ENCODE measurements around the gene FOXQ1.
"Not testable (repeated sequence)": the region's sequence is repeated elsewhere in the genome, so short reads cannot be mapped to it uniquely, and the experiment has no call there.

FOXQ1 gene

DNA sequence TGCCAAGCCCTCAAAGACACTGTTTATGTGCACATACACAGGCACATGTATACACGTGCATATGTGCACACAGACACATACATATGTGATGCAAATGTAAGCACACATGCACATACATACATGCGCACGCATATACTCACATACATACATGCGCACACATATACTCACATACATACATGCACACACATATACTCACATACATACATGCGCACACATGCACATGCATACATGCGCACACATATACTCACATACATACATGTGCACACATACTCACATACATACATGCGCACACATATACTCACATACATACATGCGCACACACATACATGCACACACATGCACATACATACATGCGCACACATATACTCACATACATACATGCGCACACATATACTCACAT is 20.5 kb upstream of the FOXQ1 start:
- no peak for DNase-seq

DNA sequence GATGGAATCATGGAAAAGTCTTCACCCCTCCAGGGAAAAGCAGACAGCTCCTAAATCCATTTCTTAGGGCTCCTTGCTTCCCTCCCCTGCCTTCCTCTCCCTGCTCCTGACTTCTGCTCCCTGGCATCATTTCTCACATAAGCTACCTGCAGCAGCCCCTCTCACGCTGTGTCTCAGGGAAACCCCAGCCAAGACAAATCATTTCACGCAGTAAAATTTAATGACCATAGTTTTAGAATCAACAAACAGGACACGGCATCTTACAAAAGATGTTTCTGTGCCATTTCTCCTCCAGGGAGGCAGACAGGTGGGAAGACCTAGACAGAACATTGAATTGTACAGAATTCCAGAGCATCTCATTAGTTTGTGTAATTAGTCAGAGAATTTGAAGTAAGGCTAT is 16.5 kb upstream of the FOXQ1 start:
- DNase-seq = no peak

DNA sequence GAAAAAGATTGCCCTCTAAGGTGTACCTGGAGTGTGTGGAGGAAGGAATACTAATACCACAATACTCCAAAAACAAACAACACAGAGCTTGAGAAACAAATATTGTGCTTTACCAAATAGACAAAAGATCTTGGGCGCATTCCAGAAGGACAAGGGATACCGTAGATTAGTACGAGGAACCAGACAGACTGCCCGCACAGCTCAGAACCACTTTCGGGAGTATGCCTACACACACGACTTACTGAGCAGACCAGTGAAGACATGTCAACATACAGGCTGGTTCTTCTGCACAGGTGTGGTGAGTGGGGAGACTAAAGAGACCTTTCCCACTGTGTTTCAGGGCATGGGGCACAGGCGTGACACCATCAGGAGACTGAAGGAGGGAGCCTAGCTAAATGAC is 15.8 kb upstream of the FOXQ1 start:
- DNase-seq = no peak

DNA sequence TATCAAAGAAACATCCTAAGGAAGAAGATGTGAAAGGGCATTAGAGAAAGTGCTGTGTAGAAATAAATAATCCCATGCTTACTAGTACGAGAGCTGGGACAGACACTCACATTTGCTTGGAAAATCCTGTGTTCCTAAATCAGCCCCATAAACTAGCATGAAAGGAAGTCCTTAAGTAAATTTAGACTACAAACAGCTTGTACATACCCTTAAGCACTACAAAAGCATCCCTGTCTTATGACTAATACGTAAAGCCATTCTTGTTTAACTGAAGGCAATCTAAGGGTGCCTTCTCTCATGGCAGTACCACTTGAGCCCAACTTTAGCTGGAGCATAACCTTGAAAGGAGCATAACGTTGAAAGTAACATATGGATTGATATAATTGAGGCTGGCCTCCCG is 15.4 kb upstream of the FOXQ1 start:
- no peak for DNase-seq

DNA sequence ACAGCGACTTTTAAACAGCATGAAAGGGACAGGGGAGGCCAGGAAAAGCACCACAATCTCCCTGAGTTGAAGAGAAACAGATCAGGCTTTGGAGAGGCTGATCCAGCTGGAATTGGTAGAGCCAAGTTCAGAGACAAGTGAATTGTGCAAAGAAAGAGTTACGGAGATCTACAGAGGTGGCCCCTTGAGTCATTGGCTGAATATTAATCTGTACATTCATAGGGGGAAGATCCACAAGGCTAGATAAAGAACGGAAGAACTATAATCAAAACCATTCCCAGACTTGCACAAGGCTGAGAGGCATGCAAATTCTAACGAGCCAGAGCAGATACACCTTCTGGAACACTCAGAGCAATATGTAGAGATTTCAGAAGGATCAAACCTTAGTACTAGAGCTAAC is 14.2 kb upstream of the FOXQ1 start:
- no peak for DNase-seq

DNA sequence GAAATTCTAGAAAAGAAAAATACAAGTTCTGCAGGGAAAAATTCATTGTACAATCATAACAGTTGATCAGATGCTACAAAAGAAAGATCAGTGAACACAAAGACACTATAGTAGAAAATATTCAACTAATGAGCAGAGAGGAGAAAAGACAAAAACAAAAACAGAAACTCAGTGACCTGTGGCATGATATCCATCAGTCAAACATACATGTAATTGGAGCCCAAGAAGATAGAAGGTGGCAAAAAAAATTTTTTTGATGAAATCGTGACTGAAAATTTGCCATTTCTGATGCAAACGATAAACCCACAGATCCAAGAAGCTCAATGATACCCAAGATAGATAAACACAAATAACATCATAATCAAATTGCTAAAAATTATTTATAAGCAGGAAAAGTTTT is 13.1 kb upstream of the FOXQ1 start:
- no peak for DNase-seq

DNA sequence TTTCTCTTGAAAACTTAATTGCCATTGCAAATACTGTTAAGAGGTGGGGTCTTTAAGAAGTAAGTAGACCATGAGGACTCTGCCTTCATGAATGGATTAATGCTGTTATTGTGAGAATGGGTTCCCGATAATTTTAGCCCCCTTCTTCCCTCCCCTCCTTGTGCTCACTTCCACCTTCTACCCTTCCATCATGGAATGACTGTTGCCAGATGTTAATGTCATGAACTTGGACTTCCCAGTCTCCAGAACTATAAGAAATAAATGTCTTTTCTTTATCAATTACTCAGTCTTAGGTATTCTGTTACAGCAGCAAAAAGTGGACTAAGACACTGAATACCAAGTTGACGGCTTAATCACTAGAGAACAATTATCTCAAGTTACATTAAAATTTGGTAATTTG is 5.8 kb upstream of the FOXQ1 start:
- DNase-seq = no peak

DNA sequence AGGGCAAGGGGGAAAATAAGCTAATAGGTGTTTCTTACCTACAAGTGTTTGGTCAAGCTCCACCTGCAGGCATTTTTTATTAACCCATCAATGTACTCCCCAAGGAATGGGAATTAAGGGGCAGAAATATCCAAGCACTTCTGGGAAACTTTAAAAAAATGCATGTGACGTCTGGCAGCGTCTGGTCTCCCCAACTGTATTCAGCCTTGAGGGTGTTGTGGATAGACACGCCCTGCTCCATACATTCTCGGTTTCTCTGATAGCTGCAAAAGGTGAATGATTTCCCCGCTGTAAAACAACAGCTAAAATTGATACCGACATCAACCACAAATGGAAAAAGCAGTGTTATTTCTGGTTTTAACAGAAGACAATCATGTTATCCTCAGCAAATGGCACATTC is 2.5 kb upstream of the FOXQ1 start:
- DNase-seq = no peak

DNA sequence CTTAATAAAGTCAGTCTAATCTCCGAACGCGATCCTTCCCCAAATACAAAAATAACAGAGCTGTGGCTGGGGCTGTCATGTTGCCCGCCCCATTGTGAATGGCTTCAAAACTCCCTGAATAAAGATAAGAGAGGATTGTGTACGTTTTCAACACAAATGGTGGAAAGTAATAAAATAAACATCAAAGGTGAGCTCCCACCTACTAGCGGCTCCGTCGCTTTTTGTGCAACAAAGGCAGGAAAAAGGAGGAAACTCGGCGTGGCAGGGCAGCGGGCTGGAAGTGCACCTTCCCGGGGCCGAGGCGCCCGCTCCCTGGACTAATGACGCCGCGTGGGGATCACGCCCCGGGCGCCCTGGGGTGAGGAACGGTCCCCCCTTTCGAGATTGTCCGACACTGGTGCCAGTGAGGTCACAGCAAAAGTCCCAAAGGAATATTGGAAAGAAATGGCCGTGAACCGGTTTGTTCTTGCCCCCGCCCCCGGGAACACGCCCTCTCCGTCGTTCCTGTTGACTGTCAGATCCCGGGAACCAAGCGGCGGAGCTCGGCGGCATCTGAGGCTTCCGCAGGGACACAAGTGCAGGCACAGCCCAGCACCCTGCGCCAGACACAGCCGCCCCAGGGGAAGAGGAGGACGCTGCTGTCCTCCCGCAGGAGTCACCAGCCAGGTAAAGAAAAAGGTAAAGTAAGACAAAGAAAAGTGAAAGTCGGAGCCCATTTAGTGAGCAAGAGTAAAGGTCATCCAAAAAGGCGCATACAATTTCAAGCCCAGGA is 1.1 kb upstream of the FOXQ1 start:
- DNase-seq = no peak

DNA sequence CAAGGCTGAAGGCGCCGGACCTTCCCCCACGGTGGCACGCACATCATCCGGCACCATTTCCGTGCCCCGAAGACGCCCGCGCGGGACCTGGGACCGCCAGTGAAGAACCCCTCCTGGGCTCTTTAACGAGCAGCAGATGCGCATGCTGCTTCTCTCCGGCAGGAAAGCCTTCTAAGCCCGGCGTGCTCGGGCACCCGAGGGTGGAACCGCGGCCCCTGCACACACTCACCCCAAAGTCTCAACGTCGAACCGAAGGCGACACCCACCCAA is 240 bp downstream of the FOXQ1 start:
- no peak for DNase-seq

DNA sequence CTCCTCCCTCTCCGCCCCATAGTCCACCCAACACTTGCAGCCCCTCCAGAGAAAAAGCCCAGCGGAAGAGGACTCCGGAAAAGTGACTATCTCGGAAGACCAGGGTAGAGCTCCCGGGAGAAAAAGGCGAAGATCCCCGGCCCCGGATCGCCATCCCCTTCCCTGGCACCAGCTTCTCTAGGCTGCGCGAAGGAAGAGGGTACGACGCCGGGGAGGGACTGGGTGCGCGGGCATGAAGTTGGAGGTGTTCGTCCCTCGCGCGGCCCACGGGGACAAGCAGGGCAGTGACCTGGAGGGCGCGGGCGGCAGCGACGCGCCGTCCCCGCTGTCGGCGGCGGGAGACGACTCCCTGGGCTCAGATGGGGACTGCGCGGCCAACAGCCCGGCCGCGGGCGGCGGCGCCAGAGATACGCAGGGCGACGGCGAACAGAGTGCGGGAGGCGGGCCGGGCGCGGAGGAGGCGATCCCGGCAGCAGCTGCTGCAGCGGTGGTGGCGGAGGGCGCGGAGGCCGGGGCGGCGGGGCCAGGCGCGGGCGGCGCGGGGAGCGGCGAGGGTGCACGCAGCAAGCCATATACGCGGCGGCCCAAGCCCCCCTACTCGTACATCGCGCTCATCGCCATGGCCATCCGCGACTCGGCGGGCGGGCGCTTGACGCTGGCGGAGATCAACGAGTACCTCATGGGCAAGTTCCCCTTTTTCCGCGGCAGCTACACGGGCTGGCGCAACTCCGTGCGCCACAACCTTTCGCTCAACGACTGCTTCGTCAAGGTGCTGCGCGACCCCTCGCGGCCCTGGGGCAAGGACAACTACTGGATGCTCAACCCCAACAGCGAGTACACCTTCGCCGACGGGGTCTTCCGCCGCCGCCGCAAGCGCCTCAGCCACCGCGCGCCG is 822 bp downstream of the FOXQ1 start:
- DNase-seq = no peak

DNA sequence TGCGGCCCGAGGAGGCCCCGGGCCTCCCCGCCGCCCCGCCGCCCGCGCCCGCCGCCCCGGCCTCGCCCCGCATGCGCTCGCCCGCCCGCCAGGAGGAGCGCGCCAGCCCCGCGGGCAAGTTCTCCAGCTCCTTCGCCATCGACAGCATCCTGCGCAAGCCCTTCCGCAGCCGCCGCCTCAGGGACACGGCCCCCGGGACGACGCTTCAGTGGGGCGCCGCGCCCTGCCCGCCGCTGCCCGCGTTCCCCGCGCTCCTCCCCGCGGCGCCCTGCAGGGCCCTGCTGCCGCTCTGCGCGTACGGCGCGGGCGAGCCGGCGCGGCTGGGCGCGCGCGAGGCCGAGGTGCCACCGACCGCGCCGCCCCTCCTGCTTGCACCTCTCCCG is 1.5 kb downstream of the FOXQ1 start:
- no peak for DNase-seq

DNA sequence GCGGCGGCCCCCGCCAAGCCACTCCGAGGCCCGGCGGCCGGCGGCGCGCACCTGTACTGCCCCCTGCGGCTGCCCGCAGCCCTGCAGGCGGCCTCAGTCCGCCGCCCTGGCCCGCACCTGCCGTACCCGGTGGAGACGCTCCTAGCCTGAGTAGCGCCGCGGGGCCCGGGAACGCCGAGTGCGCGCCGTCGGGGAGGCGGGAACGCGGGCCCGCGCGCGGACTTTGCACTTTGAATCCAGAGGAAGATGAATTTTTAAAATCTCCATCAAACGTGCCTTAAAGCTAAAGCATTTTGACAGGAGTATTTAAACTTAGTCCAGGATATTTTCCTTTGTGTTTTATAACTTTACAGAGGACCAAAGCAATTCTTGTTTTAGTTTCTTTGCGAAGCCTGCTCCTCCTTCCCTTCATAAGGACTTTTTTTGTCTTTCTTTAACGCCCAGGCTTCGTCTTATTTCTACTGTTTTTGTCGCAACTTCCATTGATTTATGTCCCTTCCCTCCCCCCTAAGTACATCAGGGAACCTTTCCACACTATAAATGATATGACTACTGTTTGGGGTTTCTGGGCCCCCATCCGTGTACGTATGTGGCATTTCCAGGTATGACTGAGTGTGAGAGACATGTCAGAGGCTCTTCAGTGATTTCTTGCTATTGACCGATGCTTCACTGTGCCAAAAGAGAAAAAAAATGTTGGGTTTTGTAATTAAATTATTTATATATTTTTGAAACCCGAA is 2.0 kb downstream of the FOXQ1 start:
- DNase-seq = no peak

DNA sequence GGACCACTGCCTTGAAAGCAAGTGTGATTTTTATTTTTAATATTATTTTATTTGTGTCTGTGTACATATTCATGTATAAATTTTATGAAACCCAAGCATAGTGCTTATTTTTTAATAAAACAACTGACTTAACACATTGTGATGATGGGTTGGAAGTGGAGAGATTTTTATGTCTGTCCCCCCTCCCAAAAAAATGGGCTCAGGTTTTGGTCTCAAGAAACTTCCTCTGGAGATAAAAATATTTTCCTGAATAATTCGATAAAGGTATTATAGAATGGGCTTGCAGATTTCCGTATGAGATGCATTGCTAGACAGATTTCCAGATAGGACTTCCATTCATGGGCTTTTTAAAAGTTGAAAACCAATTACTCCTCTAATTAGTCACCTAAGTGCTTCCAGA is 2.7 kb downstream of the FOXQ1 start:
- DNase-seq = no peak

DNA sequence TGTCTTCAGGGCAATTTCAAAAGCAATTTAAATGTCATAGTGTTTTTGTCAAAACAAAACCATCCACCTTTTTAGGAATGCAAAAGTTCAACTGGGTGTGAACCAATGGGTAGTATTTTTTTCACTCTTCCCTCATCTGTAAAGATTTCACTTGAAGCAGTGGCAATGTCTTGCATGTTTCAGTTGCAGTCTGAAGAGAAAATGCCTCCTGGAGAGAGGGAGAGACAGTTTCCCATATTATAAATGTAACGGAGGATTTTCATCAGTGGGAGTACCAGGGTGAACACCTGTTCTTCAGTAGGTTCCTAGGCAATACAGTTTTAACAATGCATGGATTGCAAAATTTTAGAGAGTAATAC is 3.3 kb downstream of the FOXQ1 start:
- DNase-seq = no peak

DNA sequence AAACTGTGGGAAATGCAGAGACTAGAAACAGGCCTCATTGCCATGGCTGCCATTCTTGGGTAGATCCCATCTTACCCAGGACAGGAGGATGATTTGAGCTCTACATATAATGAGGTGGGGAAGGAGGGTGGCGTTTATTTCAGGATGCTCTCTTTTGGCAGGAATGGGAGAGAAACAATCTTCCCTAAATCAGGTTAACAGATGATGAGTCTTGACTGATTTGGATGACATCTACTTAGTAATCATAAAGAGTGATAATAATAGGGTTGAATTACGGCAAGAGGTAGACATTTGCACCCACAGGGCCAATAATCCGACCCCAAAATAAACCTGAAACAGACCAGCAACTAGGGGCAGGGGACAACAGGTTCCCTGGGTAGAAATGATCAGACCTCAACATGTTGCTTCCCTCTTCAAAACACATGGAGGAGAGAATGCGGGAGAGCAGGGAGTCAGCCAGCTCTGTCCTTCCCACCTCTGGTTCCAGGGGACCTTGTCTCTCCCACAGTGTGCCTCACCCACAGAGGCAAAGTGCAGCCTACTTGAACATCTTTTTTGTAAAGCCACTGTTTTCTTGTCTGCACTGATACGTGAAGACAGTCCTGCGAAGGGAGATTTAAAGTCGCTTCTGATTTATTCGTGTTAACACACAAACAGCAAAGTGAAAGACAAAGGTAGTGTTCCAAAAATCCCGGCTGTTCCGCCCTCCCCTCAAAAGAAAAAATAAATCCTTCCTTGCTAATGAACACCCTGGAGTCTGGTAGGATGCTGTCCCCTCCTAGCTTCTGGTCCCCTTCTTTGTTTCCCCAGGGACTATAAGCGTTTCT is 3.9 kb downstream of the FOXQ1 start:
- no peak for DNase-seq

DNA sequence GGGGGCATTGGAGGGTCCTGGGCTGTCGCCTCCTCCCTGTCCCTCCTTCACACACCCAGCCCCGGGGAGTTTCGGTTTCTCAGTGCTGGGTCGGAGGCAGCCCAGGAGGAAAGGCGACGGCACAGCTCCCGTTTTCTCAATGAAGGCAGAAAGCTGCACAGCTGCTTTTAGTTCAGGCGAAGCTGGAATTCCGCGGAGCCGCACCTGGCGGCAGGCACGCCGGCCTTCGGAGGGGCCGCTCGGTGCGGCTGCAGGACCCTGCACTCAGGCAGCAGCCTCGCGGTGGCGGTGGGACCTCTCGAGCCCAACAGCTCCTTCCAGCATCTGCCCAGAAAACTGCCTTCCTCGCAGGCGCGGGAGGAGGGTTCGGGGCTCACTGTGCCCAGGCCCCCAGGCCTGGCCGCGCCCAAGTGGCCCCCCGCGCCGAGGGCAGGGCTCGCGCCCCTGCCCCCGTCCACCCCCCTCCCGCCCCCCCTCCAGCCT is 4.6 kb downstream of the FOXQ1 start:
- no peak for DNase-seq

DNA sequence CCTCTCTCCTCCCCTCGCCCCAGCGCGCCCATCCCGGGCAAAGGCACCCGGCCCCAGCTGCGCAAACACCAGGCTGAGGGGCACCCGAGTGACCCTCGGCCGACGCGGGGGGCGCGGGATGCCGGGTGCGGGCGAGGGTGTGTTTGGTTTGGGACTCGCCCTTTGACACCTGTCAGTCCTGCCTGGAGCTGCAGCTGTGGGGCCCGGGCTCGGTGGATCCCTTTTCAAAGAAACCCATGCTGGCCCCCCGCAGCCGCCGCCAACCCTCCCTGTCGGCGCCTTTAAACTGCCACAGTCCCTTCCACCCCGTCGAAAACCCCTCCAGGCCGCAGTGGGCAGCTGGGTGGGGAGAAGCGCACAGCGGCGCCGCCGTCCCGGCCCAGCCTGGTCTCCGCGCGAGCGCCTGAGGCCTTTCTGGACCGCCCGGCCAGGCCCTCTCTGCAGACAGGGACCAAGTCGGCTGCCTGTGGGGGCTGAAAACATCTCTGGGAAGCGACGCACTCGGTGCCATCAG is 5.5 kb downstream of the FOXQ1 start:
- no peak for DNase-seq

DNA sequence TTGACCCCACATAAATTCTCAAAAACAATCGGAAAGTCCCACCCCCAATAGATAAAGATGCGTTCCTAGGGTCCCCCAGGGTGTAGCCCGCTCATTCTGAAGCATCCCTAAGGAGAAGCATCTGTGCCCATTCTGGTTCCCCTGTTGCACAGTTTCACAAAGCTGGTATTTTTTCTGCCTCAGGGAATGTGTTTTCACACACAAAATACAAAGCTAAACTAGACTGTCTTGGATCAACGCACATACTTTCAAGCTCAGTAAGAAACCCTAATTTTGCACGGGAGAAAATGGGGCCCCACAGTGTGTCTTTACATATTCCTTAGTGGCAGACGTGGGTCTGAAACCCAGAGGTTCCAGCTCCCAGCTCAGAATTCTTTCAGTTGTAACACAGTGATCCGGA is 6.1 kb downstream of the FOXQ1 start:
- DNase-seq = no peak

DNA sequence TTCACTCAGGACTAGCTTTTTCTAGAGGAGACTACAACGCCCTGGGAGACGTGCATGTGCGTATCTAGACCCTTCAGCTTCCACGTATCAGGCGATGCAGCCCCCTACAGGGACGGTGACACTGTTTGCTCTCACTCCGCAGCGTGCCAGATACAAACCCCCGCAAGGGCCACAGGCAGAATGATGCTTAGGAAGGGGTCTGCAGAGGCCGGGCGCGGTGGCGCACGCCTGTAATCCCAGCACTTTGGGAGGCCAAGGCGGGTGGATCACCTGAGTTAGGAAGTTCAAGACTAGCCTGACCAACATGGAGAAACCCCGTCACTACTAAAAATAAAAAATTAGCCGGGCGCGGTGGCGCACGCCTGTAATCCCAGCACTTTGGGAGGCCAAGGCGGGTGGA is 6.7 kb downstream of the FOXQ1 start:
- DNase-seq = not testable (repeated sequence)

DNA sequence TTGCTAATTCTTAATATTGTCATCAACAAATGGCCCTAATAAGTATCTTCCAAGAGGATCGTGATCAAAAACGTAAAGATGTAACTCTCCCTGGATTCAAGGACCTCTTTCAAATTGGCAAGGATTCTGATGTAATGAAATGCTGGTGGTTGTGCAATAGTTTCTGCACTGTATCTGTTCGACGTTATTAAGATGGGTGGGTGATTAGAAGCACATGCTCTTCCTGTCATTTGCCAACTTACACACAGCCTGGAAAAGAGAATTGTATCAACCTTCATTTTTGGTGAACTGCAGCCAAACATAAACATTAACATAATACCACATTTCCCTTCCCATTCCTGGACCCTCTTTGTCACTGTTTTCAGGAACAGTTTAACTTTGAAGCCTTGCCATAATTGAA is 9.8 kb downstream of the FOXQ1 start:
- DNase-seq = no peak

DNA sequence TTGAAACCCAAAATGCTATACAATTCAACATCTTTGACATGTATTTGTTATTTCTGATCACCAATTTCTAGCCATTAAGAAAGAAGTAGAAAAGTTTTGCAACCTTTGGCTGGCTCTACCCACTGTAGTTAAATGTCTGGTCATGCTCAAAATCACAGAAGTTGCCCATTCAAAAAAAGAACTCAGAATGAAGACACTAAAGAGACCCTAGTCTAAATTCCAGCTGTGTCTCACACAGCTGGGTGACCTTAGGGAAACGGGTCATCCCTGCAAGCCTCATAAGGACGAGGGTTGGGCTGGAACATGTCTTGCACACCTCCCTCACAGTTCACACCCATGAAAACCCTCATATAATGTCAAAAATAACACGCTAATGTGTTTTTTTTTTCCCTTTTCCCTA is 10.3 kb downstream of the FOXQ1 start:
- DNase-seq = no peak

DNA sequence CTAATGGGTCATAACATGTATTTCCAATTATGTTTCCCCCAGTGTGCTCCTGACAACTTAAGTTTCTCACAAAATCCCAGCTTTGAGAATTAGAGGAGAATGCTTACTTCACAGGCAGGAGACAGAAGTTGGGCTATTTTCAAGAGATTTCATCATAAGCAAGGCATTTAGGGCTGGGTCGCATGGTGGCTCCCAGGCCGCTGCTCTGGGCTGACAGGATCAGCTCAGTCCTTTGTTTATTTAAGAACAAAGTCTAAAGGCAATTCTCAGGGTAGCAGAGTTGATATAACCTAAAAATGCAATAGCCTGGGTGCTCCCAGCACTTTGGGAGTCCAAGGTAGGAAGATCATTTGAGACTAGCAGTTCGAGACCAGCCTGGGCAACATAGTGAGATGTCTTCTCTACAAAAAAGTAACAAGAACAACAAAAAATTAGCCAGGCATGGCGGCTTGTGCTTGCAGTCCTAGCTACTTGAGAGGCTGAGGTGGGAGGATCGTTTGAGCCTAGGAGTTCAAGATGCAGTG is 10.9 kb downstream of the FOXQ1 start:
- no peak for DNase-seq
